ENCODE measurements around the gene SIK2. TPM values are rescaled to one million over a fixed set of nuclear protein-coding genes. Genes with fewer than 3 reads are reported as not detected.

SIK2 gene
- total RNA-seq, 4 donors from 2014 or later = 20.7 to 35.0 (median 26.8) TPM

- Histone ChIP-seq H3K27me3 (no peaks in the 10 kb centered on the region), H3K27ac (no peak overlapping the region), H3K36me3 (peaks cover 0 to under 1% of the 10 kb centered on the region in 2 donors), H3K9me3 (no peaks in the 10 kb centered on the region), H3K4me3 (replicated peaks in 1 of 3) (no peak overlapping the region), H3K4me1 (no peaks in the 10 kb centered on the region)
- TF ChIP-seq POLR2A (IDR thresholded peaks at IDR 0.05) = no peak
- no peak for TF ChIP-seq CTCF (IDR thresholded peaks at IDR 0.05)
- 88 to 89% methylated on average over 10 of the region's 10 CpGs for WGBS, 2 donors
- intact Hi-C loops (cut with DNase I) = loop anchor here (10.0 kb wide), 1 partner anchor 282 kb away; no protein-coding TSS in a partner anchor
- no peak for DNase-seq
Measured at GRCh38 chr11:111562692-111563389, 39.4 kb upstream of the SIK2 start.

GRCh38 chr11:111565114-111565720 lies 37.0 kb upstream of the SIK2 start:
- Histone ChIP-seq H3K9me3 (no peaks in the 10 kb centered on the region), H3K27me3 (no peaks in the 10 kb centered on the region), H3K4me1 (peaks cover 0 to 5% of the 10 kb centered on the region in 2 donors), H3K36me3 (no peaks in the 10 kb centered on the region), H3K27ac (no peak overlapping the region), H3K4me3 (replicated peaks in 1 of 3) (no peak overlapping the region)
- DNase-seq = peak; percentile 62 to 66
- 69% methylated on average over 4 of the region's 4 CpGs for WGBS, 2 donors
- TF ChIP-seq POLR2A (IDR thresholded peaks at IDR 0.05) = no peak
- TF ChIP-seq CTCF (IDR thresholded peaks at IDR 0.05) = peak; percentile 69 to 87 (median 73)
- intact Hi-C loops (cut with DNase I) = loop anchor here (10.0 kb wide), 1 partner anchor 280 kb away; no protein-coding TSS in a partner anchor

- intact Hi-C loops (cut with DNase I) = loop anchor here (10.0 kb wide), 1 partner anchor 278 kb away; no protein-coding TSS in a partner anchor
- DNase-seq = no peak
- Histone ChIP-seq H3K9me3 (no peaks in the 10 kb centered on the region), H3K27ac (no peak overlapping the region), H3K4me3 (replicated peaks in 1 of 3) (no peak overlapping the region), H3K27me3 (no peaks in the 10 kb centered on the region), H3K4me1 (peaks cover 0 to 5% of the 10 kb centered on the region in 2 donors), H3K36me3 (no peaks in the 10 kb centered on the region)
- 77 to 79% methylated on average over 7 of the region's 7 CpGs for WGBS, 2 donors
- no peak for TF ChIP-seq CTCF (IDR thresholded peaks at IDR 0.05)
- TF ChIP-seq POLR2A (IDR thresholded peaks at IDR 0.05) = no peak
Measured at GRCh38 chr11:111566324-111566723, 35.9 kb upstream of the SIK2 start.

GRCh38 chr11:111569476-111569875 lies 32.8 kb upstream of the SIK2 start:
- 68 to 73% methylated on average over 4 of the region's 4 CpGs for WGBS, 2 donors

More at GRCh38 chr11:111569476-111569875, 32.8 kb upstream of the SIK2 start:
- H3K36me3 ChIP-seq = no peaks in the 10 kb centered on the region
- peaks cover 0 to 5% of the 10 kb centered on the region in 2 donors for H3K4me1 ChIP-seq
- TF ChIP-seq CTCF (IDR thresholded peaks at IDR 0.05) (no peak), POLR2A (IDR thresholded peaks at IDR 0.05) (no peak)
- DNase-seq = no peak
- no peak overlapping the region for H3K4me3 ChIP-seq (replicated peaks in 1 of 3)
- H3K27ac ChIP-seq = no peak overlapping the region
- intact Hi-C loops (cut with DNase I) = loop anchor here (10.0 kb wide), 1 partner anchor 275 kb away; no protein-coding TSS in a partner anchor
- no peaks in the 10 kb centered on the region for H3K27me3 ChIP-seq
- no peaks in the 10 kb centered on the region for H3K9me3 ChIP-seq

Measured in thyroid gland (tissue), 4 donors.